Activated CD4-positive, alpha-beta T cell treated with anti-CD3 and anti-CD28 coated beads, Interleukin-2, amount 10 ng/mL, durations not matched to agents 7 days and 5 days (primary cell): ENCODE data around the gene ADI1. TPM values are rescaled to one million over a fixed set of nuclear protein-coding genes. Genes with fewer than 3 reads are reported as not detected.

Source experiments
- CTCF ChIA-PET: fragments of 350-600 bp; sonication (Branson Sonifier 250); formaldehyde crosslinking; loops from one replicate; lab custom pipeline; 2021; ENCODE audit warnings: antibody characterized with exemption; lab: Charles Lee
- POLR2A ChIA-PET: fragments of 350-600 bp; sonication (Branson Sonifier 250); formaldehyde crosslinking; loops from one replicate; lab custom pipeline; 2021; ENCODE audit warnings: antibody characterized with exemption; lab: Charles Lee
- DNase-seq: peaks from one replicate; pipeline ENCODE4 v3.0.0-alpha.2; 2020
- H3K27ac Mint-ChIP-seq: one replicate; pipeline ENCODE4 v1.8.0; 2021; ENCODE audit warnings: mild to moderate bottlenecking, moderate library complexity, mixed read lengths
- H3K27me3 Mint-ChIP-seq: one replicate; pipeline ENCODE4 v1.8.0; 2021; ENCODE audit warnings: mixed read lengths
- H3K36me3 Mint-ChIP-seq: one replicate; pipeline ENCODE4 v1.8.0; 2021; ENCODE audit warnings: low read depth, mixed read lengths
- H3K4me1 Mint-ChIP-seq: one replicate; pipeline ENCODE4 v1.8.0; 2021; ENCODE audit warnings: mixed read lengths
- H3K4me3 Mint-ChIP-seq: one replicate; pipeline ENCODE4 v1.8.0; 2021; ENCODE audit warnings: mild to moderate bottlenecking, moderate library complexity, mixed read lengths
- H3K9me3 Mint-ChIP-seq: one replicate; pipeline ENCODE4 v1.8.0; 2021; ENCODE audit warnings: mixed read lengths
- total RNA-seq, 2 experiments: library from RNA; stranded (reverse); gene quantifications; one replicate each; pipeline ENCODE4 v1.2.3, GENCODE V29; 2021

Gene ADI1
- total RNA-seq, 2 experiments from 2014 or later = 45.7 to 48.2 TPM

GRCh38 chr2:3488855-3489763 is 30.2 kb downstream of the ADI1 start:
- Mint-ChIP-seq H3K9me3 (no peaks in the 10 kb centered on the region), H3K4me3 (no peak overlapping the region), H3K27ac (no peak overlapping the region), H3K27me3 (no peaks in the 10 kb centered on the region), H3K4me1 (peaks cover 2% of the 10 kb centered on the region), H3K36me3 (no peaks in the 10 kb centered on the region)
- CTCF ChIA-PET = no interaction called here
- POLR2A ChIA-PET = no interaction called here
- no peak for DNase-seq

- Mint-ChIP-seq H3K4me1 (peaks cover 2% of the 10 kb centered on the region), H3K4me3 (no peak overlapping the region), H3K27me3 (no peaks in the 10 kb centered on the region), H3K36me3 (no peaks in the 10 kb centered on the region), H3K27ac (no peak overlapping the region), H3K9me3 (no peaks in the 10 kb centered on the region)
- POLR2A ChIA-PET = no interaction called here
- CTCF ChIA-PET = no interaction called here
- DNase-seq = no peak
Observed at GRCh38 chr2:3488061-3488531, 31.2 kb downstream of the ADI1 start.

GRCh38 chr2:3487432-3487831 is 31.9 kb downstream of the ADI1 start:
- H3K4me1 Mint-ChIP-seq = peaks cover 2% of the 10 kb centered on the region
- CTCF ChIA-PET = no interaction called here

DNA sequence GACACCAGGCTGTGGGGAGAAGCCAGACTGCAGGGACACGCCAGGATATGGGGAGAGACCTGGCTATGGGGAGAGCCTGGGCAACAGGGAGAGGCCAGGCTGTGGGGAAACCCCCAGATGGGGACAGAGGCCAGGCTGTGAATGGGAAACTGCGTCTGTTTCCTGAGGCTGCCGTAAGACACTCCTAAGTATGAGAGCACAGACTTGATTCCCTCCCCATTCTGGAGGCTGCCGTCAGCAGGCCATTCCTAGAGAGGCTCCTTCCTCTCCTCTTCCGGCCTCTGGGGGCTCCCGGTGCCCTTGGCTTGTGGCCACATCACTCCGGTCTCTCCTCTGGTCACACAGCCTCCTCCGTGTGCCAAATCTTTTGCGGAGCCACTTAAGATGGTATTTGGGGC is 32.3 kb downstream of the ADI1 start:
- Mint-ChIP-seq H3K27ac (no peak overlapping the region), H3K4me3 (no peak overlapping the region), H3K36me3 (no peaks in the 10 kb centered on the region), H3K9me3 (no peaks in the 10 kb centered on the region), H3K4me1 (peaks cover 2% of the 10 kb centered on the region), H3K27me3 (no peaks in the 10 kb centered on the region)
- no peak for DNase-seq
- POLR2A ChIA-PET = no interaction called here
- CTCF ChIA-PET = no interaction called here

More at GRCh38 chr2:3487432-3487831, 31.9 kb downstream of the ADI1 start:
- DNase-seq = no peak
- no peaks in the 10 kb centered on the region for H3K9me3 Mint-ChIP-seq
- no peaks in the 10 kb centered on the region for H3K36me3 Mint-ChIP-seq
- no peak overlapping the region for H3K27ac Mint-ChIP-seq
- POLR2A ChIA-PET = no interaction called here
- no peaks in the 10 kb centered on the region for H3K27me3 Mint-ChIP-seq
- H3K4me3 Mint-ChIP-seq = no peak overlapping the region

- Mint-ChIP-seq H3K36me3 (no peaks in the 10 kb centered on the region), H3K4me3 (no peak overlapping the region), H3K4me1 (peaks cover 2% of the 10 kb centered on the region), H3K9me3 (no peaks in the 10 kb centered on the region), H3K27ac (no peak overlapping the region), H3K27me3 (no peaks in the 10 kb centered on the region)
- DNase-seq = no peak
- POLR2A ChIA-PET = no interaction called here
- CTCF ChIA-PET = no interaction called here
Observed at GRCh38 chr2:3486047-3487027, 33.0 kb downstream of the ADI1 start.

GRCh38 chr2:3485166-3485565 is 34.2 kb downstream of the ADI1 start:
- POLR2A ChIA-PET = no interaction called here
- Mint-ChIP-seq H3K4me3 (no peak overlapping the region), H3K9me3 (no peaks in the 10 kb centered on the region), H3K4me1 (peaks cover 5% of the 10 kb centered on the region), H3K27me3 (no peaks in the 10 kb centered on the region), H3K36me3 (no peaks in the 10 kb centered on the region), H3K27ac (no peak overlapping the region)
- DNase-seq = no peak
- CTCF ChIA-PET = no interaction called here

- ChIA-PET CTCF (no interaction called here), POLR2A (no interaction called here)
- Mint-ChIP-seq H3K4me1 (peaks cover 10% of the 10 kb centered on the region), H3K36me3 (peaks cover 6% of the 10 kb centered on the region), H3K27ac (no peak overlapping the region), H3K9me3 (no peaks in the 10 kb centered on the region), H3K4me3 (no peak overlapping the region), H3K27me3 (no peaks in the 10 kb centered on the region)
- no peak for DNase-seq
Observed at GRCh38 chr2:3483986-3484960, 35.1 kb downstream of the ADI1 start.

- Mint-ChIP-seq H3K4me3 (no peak overlapping the region), H3K4me1 (peaks cover 10% of the 10 kb centered on the region), H3K27me3 (no peaks in the 10 kb centered on the region), H3K9me3 (no peaks in the 10 kb centered on the region), H3K36me3 (peaks cover 8% of the 10 kb centered on the region), H3K27ac (no peak overlapping the region)
- CTCF ChIA-PET = no interaction called here
- DNase-seq = no peak
- POLR2A ChIA-PET = no interaction called here
Observed at GRCh38 chr2:3483227-3483985, 35.9 kb downstream of the ADI1 start.

DNA sequence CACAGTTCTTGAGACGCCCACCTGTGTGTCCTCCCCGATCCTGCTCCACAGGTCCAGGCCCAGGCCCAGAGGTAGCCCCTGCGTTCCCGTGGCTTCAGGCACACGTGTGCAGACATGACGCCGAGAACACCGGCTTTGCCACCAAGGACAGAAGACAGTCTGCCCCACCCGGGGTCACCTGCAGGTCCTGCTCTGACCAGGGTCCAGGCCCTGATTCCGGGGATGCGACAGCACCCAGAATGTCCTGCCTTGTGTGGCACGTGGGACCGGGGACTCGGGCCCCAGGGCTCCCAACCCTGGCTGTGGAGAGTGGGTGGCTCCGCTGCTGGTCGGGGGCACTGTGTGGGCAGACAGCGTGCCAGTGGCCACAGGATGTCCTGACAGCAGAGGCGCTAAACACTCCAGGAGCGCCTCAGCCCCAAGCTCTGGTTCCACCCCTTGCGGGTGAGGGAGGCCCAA is 36.9 kb downstream of the ADI1 start:
- H3K4me1 Mint-ChIP-seq = peaks cover 10% of the 10 kb centered on the region
- no peak for DNase-seq
- POLR2A ChIA-PET = no interaction called here
- peaks cover 8% of the 10 kb centered on the region for H3K36me3 Mint-ChIP-seq
- no peaks in the 10 kb centered on the region for H3K9me3 Mint-ChIP-seq
- no peaks in the 10 kb centered on the region for H3K27me3 Mint-ChIP-seq
- CTCF ChIA-PET = no interaction called here
- H3K27ac Mint-ChIP-seq = no peak overlapping the region
- H3K4me3 Mint-ChIP-seq = no peak overlapping the region

- POLR2A ChIA-PET = no interaction called here
- Mint-ChIP-seq H3K9me3 (no peaks in the 10 kb centered on the region), H3K36me3 (peaks cover 8% of the 10 kb centered on the region), H3K27me3 (no peaks in the 10 kb centered on the region), H3K4me1 (peaks cover 10% of the 10 kb centered on the region), H3K4me3 (no peak overlapping the region), H3K27ac (peak overlapping the region; percentile 36)
- CTCF ChIA-PET = no interaction called here
- no peak for DNase-seq
Observed at GRCh38 chr2:3481736-3482362, 37.5 kb downstream of the ADI1 start.

GRCh38 chr2:3481011-3481400 is 38.3 kb downstream of the ADI1 start:
- H3K4me3 Mint-ChIP-seq = no peak overlapping the region
- H3K4me1 Mint-ChIP-seq = peaks cover 10% of the 10 kb centered on the region
- no peak for DNase-seq
- no peaks in the 10 kb centered on the region for H3K9me3 Mint-ChIP-seq
- no peaks in the 10 kb centered on the region for H3K27me3 Mint-ChIP-seq
- peaks cover 8% of the 10 kb centered on the region for H3K36me3 Mint-ChIP-seq
- H3K27ac Mint-ChIP-seq = no peak overlapping the region
- CTCF ChIA-PET = no interaction called here
- POLR2A ChIA-PET = no interaction called here
